ENCODE measurements around the gene PUM1.

DNA sequence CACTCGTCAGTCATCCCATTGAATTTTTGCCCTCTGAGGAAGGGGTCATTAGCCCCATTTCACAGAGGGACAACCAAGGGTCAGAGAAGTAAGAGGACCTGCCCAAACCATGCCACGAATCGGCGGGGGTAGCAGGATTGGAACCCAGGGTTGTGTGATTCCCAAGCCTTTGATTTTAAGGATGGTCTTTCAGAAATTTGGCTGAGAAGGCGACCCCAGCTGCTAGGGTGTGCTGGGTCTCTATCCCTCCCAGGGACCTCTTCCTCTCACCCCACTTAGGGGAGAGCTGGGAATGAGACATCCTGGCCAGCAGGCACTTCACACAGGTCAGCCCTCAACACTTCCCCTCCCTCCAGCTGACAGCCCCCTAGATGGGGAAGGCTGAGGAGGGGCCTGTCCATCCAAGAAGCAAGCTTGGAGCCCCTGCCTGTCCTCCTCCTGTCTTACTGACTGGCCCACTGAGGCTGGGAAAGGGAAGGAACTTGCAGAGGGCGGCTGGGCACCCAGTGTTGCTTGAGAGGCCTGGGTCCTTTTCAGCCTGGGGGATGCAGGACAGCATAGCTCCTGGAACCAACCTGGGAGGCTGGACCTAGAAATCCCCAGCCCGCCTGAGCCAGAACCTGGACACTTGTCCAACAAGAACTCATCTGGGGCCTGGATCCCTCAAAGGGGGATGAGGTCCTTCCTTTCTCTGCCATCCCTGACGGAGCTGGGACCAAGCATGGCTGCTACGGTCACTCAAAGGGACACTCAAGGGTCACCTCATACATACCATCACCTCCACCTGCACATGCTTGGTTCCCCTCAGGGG lies 158.7 kb downstream of the PUM1 start:
- TF ChIP-seq POLR2A (IDR thresholded peaks at IDR 0.05; ENCODE audit: low read depth) (no peak), CTCF (IDR thresholded peaks at IDR 0.05) (no peak), EP300 (IDR thresholded peaks at IDR 0.05) (no peak)

All from esophagus muscularis mucosa (tissue), 4 donors.